GM18498 (cell line): ENCODE measurements around the gene DCTN1.
A peak's percentile ranks its signal among the peaks of the same experiment; 100 is the strongest.
"Not testable (repeated sequence)": the region's sequence is repeated elsewhere in the genome, so short reads cannot be mapped to it uniquely, and the experiment has no call there.

Experiments used
- ATAC-seq: cut with Tn5 transposase; IDR thresholded peaks from one replicate; pipeline ENCODE4 v1.9.1; 2021; ENCODE audit warnings: mild to moderate bottlenecking, moderate library complexity; ENCODE audit not compliant: unreplicated experiment

DCTN1 gene

GRCh38 chr2:74379851-74380789 lies at the start of gene DCTN1:
Gene DCTN1, minus strand, starts transcription at chr2:74380311. Its CDS starts 274 bp downstream, at chr2:74380037.
- peak; percentile 47 for ATAC-seq

DNA sequence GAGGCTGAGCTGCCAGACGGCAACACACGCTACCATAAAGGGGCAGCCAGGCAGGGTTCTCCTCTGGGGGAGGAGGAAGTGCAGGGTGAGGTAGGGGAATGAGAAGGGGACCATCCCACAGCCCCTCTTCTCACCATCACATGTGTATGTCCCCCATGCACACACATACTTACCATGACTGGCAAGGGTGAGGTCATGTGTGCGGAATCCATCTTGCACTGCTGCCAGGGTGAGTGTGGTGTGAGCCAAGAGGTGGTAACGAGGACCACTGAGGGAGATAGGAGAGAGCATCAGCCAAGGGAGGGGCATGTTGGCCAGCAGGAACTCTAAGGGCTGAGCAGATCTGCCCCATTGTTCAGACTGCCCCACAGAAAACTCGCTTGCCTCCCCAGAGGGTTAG lies 48.6 kb upstream of the DCTN1 start:
- ATAC-seq, result no peak

GRCh38 chr2:74427551-74427950 lies 47.4 kb upstream of the DCTN1 start:
- ATAC-seq, result no peak

DNA sequence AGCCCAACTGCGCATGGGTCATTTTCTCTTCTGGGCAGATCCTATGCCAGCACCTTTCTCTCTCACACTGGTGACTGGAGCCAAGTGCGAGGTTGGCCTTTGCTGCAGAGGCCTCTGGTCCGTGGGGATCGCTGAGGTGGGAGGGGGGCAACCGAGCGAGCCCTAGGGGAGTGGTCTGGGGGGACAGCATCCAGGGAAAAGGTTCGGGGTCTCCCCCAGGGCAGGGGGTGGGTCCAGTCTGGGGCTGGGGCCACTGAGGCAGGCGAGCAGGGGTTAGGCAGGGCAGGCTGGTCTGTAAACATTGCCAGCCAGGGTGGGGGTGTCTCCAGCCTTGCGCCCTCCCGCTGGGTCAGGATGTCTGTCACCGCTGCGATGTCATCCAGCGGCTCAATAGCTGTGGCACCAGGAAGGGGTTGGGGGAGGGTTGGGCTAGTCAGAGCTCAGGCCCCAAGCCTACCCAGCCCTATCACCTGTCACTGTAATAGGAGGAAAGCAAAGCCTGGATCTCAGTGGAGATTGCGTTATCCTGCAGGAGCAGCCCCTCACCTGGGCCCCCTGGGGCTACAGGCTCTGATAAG lies 46.2 kb upstream of the DCTN1 start:
- no peak for ATAC-seq

GRCh38 chr2:74425523-74425922 lies 45.4 kb upstream of the DCTN1 start:
- no peak for ATAC-seq

DNA sequence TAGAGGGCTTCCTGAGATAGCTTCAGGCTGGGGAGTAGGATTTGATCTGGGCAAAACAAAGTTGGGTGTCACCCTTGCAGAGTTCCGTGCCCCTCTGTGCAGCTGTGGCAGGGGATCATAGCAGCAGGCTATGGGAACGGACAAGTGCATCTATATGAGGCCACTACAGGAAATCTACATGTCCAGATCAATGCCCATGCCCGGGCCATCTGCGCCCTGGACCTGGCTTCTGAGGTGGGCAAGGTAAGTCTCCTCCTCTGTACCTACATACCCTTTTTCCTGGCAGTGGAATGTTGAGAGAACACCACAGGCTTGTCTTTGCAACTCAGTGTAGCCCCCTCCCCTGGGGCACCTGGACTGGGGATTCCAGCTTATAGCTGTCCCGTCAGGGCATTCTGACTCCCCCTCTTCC lies 44.9 kb upstream of the DCTN1 start:
- no peak for ATAC-seq

DNA sequence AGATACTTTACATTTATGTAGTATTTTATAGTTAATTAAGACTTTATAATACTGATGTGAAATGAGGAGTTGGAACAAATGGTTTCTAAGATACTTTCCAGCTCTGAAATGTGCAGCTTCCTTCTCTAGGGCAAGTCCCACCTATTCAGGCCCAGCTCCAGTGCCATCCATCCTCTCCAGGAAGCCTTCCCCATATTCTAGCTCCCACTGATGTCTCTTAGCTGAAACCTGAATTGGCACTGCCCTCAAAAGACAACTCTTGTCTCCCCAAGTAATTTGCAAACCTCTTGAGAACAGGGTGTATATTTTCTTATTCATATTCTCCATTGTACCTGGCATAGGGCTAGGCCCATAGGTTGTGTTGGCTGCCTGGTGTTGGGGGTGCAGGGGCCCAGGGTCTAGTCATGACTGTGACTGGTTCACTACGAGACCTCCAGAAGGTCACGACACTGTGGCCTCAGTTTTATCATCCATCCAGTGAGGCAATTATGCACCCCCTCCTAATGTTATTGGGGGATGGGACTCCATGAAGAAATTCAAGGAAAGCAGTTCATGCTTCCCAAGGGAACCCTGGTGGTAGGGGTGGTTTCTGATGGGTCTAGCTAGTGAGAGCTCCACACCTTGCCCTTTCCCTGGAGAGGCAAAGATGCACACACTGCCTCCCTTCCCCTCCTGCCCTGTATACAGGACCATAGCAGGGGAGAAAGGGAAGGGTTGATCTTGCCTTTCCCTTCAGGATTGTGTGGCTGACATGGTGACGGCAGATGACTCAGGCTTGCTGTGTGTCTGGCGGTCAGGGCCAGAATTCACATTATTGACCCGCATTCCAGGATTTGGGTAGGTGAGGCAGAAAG lies 44.3 kb upstream of the DCTN1 start:
- ATAC-seq, result no peak

DNA sequence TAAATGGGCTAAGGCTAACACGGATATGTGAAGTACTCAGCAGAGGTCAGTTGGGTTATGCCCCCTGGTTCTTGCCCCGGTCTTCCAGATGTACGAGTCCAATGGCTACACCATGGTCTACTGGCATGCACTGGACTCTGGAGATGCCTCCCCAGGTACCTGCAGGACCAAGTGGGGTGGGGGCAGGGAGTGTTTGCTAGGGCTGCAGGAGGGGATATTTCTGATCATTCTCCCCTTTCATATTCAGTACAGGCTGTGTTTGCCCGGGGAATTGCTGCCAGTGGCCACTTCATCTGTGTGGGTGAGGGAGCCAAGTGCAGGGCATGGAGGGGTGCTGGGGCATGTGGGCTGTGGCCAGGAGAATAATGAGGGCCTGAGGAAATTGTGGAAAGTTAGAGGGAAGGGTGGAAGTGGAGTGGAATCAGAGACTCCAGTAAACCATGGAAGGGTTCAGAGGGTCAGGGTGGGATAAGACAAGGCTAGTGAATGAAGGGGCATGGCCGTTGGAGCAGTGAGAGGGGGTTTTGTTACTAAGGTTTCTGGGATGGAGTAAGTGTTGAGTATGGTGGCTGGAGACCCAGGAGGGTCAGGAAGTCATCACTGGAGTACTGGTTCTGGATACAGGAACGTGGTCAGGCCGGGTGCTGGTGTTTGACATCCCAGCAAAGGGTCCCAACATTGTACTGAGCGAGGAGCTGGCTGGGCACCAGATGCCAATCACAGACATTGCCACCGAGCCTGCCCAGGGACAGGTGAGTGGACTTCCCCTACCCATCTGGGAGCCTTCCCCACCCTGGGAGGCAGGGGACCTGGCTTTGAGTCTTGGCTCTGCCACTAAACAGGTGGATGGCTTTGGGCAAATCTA lies 43.4 kb upstream of the DCTN1 start:
- ATAC-seq, result no peak

- ATAC-seq, result peak; percentile 95
These were observed 41.2 kb upstream of the DCTN1 start, which contains the start of the genes C2orf81 and WDR54 for GRCh38 chr2:74421221-74421870. Gene C2orf81, minus strand, starts transcription at chr2:74421619. Its CDS starts 59 bp downstream, at chr2:74421560. Gene WDR54, plus strand, starts transcription at chr2:74421730. Its CDS starts 424 bp downstream, at chr2:74422154.

DNA sequence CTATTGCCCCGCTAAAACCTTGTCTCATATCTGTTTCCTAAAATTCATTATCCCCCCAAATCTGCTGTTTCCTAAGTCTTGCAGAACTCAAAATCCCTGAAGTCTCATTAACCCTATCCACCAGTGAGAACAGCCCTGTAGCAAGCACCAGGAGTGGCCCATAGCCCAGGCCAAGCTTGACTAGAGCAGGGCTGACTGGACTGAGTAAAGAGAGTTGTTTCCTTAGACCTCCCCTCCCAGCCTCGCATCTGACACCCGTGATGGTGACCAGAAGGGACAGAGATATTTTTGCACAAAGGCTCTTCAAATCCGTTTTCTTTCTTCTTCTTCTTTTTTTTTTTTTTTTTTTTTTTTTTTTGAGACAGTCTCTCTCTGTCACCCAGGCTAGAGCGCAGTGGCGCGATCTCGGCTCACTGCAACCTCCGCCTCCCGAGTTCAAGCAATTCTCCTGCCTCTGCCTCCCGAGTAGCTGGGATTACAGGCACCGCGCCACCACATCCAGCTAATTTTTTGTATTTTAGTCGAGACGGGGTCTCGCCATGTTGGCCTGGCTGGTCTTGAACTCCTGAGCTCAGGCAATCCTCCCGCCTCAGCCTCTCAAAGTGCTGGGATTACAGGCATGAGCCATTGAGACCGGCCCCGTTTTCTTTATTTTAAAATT lies 40.5 kb upstream of the DCTN1 start:
- ATAC-seq, result not testable (repeated sequence)

GRCh38 chr2:74420006-74420405 lies 39.9 kb upstream of the DCTN1 start:
- ATAC-seq, result no peak

GRCh38 chr2:74419345-74419744 lies 39.2 kb upstream of the DCTN1 start:
- ATAC-seq, result no peak

GRCh38 chr2:74418312-74418711 lies 38.2 kb upstream of the DCTN1 start:
- ATAC-seq, result no peak

DNA sequence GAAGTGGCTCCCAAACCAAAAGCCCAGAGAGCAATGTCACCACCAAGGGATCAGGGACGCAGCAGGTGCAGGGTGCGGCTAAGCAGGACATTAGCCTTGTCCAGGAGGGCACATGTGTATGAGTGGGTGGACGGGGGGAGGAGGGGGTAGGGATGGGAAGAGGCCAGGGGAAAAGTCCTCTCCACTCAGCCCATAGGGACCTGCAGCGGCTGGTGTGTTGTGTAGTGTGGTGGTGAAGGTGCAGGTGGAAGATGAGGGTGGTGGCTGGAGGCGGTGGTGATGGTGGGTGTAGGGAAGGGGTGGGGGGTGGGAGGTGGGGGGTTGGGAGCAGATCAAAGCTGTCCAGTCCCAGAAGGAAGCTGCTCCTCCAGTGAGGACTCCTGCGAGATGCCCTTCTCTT lies 37.7 kb upstream of the DCTN1 start:
- ATAC-seq, result no peak

DNA sequence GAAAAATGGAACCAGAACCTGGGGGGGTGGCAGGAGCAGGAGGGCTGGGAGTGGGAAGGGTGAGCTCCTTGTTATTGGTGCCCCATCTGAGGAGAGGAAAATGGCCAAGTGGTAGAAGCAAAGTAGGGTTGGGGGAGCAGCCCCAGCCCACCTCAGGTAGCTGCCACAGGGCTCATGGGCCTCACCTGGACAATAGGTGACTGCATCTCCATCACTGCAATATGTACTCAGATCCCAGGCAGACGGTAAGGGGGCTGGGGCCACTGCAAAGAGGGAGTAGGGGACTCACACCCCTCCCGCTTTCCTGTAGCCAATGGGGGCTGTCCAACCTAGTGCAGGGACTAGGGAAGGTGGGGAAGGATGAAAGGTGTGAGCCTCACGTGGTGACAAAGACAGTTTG lies 37.1 kb upstream of the DCTN1 start:
- no peak for ATAC-seq

DNA sequence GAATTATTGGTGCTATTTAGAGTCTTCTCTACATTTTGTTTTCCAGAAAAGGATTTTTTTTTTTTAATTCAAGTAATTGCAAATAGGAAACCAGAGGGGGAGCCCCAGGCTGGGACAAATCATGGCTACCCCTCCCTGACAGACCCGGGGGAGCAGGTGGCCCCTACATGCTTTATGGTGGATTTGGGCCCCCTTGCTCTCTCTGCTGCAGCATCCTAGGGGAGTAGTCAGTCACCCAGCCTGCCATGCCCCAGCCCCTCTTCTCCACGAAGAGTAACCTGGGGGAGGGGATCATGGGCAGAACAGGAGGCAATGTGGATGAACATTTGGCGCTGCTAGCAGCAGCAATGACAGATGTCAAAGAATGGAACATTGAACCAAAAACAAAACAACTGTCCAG lies 36.7 kb upstream of the DCTN1 start:
- no peak for ATAC-seq

- ATAC-seq, result no peak
These were observed 35.8 kb upstream of the DCTN1 start for GRCh38 chr2:74415762-74416395.

DNA sequence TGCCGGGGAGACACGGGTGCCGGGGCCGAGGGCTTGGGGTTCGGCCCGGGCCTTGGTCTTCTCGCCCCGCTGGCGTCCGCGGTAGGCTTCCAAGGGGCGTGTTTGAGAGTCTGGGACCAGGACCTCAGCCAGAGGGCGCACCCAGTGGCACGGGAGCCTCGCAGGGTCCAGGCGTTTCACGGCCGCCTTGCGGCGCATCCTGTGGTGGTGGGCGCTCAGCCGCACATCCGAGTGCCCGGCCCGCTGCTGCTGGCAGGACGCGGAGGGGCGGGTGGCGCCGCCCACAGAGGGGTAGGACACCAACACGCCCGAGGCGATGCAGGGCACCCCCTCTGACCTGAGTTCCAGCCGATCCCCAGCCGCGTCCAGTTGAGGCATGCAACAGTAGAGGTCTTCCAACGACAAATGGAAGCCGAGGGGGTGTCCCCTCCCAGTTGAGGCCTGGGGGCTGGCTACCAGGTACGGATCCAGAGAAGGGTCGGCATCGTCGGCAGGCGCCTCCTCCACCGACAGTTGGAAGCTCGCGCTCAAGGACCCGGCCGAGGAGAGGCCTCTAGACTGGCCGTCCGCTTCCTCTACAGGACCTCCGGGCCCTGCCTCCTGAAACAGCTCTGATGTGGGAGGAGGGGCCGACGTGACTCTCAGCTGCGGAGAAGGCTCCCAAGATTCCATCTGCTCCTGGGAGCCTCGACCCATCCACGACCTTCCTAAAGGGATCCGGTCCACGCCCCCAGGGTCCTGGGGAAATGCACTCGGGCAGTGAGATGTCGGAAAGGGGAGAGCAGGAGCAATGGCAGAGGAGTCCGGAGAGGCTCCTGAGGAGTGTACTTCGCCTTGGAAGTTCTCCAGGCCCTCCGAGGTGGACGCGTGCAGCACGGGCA lies 35.0 kb upstream of the DCTN1 start:
- peak; percentile 45 for ATAC-seq
